Choroid plexus epithelial cell (primary cell): ENCODE data around the gene NCOR2.

Source experiments
- DNase-seq: peaks from one replicate; pipeline ENCODE4 v3.0.0-alpha.2; 2010; ENCODE audit warnings: low read depth
- H3K4me3 ChIP-seq: 2 replicates; pipeline ENCODE4 v1.5.1; 2011; ENCODE audit warnings: low read depth, mild to moderate bottlenecking, control low read depth, low read length, moderate library complexity
- TF ChIP-seq, protein P1 (sequence below): conservative IDR thresholded peaks from 2 replicates; pipeline ENCODE4 v1.5.1; 2011; ENCODE audit warnings: low read depth, mild to moderate bottlenecking, control low read depth, inconsistent platforms, low read length, moderate library complexity

Gene NCOR2

DNA sequence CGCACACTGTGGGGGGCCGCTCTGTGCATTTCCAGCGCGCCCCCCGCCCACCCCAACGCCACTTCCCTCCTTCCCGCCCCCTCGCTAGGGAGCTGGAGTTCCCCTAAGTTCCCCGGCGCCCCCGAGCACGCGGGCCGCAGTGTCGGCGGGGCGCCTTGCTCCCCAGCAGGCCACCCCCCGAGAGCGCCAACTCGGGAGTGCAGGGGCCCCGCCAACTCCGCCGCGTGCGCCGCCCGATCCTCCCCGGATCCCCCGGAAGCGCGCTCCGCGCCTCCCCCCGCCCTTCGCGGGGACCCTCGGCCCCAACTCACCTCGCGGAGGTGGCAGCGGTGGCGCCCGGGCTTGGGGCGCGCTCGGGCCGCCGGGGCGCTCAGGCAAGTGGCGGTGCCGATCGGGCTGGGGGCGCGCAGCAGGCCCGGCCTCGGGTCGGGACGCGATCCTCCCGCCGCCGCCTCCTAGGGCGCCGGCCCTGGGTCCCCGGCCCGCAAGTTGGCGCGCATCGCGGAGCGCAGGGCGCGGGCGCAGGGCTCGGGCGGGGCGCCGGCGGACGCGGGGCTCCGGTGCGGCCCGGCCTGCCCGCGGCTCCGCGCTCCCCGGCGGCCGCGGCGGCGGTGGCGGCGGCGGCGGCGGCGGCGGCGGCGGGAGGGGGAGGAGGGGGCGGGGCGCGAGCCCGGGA is at the start of gene NCOR2:
NCOR2 (minus strand) TSS at position 616 of the 676 bp plus-strand sequence. CDS start 72,361 bp downstream, outside the sequence.
- peak; percentile 31 for DNase-seq
- peak within 1 kb of the TSS; percentile 92 for H3K4me3 ChIP-seq
- TF ChIP-seq, protein P1, sequence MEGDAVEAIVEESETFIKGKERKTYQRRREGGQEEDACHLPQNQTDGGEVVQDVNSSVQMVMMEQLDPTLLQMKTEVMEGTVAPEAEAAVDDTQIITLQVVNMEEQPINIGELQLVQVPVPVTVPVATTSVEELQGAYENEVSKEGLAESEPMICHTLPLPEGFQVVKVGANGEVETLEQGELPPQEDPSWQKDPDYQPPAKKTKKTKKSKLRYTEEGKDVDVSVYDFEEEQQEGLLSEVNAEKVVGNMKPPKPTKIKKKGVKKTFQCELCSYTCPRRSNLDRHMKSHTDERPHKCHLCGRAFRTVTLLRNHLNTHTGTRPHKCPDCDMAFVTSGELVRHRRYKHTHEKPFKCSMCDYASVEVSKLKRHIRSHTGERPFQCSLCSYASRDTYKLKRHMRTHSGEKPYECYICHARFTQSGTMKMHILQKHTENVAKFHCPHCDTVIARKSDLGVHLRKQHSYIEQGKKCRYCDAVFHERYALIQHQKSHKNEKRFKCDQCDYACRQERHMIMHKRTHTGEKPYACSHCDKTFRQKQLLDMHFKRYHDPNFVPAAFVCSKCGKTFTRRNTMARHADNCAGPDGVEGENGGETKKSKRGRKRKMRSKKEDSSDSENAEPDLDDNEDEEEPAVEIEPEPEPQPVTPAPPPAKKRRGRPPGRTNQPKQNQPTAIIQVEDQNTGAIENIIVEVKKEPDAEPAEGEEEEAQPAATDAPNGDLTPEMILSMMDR: no peak

DNA sequence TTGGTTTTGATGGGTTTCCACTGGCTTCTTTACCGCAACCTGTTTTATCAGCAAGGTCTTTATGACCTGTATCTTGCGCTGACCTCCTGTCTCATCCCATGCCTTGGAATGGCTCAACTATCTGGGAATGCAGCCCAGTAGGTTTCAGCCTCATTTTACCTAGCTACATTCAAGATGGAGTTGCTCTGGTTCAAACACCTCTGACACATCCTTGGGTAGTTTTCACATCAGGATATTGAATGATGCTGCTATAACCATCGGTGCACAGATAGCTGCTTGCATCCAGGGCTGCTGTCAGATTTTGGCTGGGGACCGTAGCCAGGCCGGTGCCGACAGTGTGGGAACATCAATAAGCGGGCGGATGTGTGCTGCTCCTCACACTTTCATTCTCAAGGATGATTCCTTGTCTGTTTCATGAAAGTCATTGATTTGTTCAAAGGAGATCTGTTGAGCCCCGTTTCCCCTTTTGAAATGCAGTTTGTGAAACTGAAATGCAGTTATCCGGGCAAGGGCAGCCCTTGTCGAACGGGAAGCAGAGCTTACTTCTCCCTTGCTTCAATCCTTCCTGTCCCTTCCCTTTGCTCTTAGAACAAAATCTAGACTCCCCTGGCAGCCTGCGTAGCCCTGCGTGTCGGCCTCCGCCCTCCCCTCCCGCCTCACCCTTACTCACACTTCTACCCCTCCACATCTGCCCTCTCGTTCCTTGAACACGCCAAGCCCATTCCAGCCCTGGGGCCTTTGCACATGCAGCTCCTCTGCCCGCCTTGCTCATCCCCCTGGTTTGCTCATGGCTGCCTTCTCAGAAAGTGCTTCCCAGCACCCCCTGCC is 49.2 kb upstream of the NCOR2 start:
- DNase-seq: no peak
- H3K4me3 ChIP-seq: no peak overlapping the region

DNA sequence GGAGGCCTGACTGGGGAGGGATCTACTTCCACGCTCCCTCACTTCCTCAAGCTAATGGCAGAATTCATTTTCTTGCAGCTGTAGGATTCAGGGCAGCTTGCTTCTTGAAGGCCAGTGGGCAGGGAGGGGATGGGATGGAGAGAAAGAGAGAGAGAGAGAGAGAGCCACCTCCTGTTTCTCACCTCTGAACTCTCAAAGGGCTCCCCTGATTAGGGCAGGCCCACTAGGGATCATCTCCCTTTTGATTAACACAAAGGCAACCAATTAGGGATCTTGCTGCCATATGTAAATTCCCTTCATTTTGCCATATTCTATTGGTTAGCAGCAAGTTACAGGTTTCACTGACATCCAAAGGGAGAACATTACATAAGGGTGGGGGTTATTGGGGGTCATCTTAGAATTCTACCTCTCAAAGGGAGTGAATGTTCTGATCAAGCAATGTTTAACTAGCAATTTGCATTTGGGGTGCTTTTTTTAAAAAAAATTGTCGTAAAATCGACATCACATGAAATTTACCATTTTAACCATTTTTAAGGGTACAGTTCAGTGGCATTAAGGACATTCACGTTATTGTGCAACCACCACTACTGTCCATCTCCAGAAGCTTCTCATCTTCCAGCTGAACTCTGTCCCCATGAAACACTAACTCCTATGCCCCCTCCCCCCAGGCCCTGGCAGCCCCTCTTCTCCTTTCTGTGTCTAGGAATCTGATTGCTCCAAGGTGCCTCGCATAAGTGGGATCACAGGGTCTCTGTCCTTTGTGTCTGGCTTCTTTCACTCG is 47.3 kb upstream of the NCOR2 start:
- no peak overlapping the region for H3K4me3 ChIP-seq
- no peak for DNase-seq
- TF ChIP-seq, protein P1: no peak

More for the DNA sequence above, 49.2 kb upstream of the NCOR2 start:
- TF ChIP-seq, protein P1: no peak

DNA sequence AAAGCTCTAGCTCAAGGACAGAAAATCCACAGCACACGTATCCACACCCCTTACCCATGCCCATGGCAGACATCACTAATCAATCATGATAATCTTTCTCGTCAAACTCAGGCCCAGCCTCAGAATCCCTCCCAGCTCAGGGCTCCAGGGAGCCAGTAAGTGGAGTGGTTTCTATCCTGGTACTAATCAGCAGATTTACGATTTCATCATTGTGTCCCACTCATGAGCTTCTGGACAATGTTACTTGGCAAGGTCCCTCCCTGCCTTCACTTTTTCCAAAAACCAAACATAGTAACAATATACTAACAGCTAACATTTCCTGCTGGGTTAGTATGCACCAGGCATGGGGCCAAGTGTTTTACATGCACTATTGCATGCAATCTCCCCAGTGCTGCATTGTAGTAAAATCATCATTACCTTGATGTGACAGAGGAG is 45.8 kb upstream of the NCOR2 start:
- peak; percentile 84 for DNase-seq
- TF ChIP-seq, protein P1: no peak
- H3K4me3 ChIP-seq: no peak overlapping the region

DNA sequence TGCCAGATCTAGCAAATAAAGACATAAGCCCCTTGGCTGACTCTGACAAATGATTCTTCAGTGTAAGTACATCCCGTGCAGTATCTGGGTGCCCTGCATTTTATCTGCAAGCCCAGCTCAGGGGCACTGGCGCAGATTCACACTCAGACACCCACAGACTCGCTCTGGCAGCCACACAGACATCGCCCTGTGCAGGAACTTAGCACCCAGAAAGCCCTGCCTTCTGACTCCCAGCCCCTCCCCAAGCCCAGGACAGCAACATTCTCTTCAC is 44.9 kb upstream of the NCOR2 start:
- no peak overlapping the region for H3K4me3 ChIP-seq
- TF ChIP-seq, protein P1: no peak
- no peak for DNase-seq

DNA sequence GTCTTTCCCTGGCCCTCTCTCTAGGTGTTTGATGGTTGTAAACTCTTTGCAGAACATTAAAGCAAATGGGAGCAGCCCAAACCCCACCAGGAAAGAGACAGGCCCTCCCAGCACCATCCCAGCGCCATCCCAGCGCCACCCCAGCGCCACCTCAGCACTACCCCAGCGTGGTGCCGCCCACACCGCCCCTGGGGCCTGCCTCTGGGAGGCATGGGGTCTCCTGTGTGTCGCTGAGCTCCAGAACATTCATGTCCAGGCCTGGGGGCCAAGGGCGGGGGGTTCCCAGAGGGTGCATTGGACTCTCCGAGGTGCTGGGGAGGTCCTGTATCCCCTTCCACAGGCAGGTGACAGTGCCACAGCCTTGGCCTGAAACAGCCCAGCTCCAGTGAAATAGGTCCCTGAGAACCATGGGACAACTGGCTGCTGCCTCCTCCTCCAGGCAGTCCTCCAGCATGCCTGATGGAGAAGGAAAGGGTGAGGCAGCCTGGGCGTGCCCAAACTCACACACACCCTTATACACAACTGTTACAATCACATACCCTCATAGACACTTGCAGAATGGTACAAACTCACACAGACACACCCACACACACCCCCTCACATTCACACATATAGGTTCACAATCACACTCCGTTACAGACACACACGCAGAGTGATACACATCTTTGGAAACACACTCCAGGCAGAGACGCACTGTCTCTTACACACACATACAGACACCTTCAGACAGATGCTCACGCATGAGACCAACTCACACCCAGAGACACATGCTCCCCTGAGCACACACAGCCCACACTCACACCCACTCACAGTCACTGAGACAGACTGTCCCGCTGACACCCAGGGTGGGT is 44.4 kb upstream of the NCOR2 start:
- TF ChIP-seq, protein P1: no peak
- no peak for DNase-seq

More for the DNA sequence above, 44.4 kb upstream of the NCOR2 start:
- no peak overlapping the region for H3K4me3 ChIP-seq
